ENCODE data around the gene TMEM198. TPM values are rescaled to one million over a fixed set of nuclear protein-coding genes. Genes with fewer than 3 reads are reported as not detected.

The TMEM198 gene
- total and polyA plus RNA-seq, 2 of the 4 experiments (the other 2 are of a cell fraction): 0.18 to 2.2 TPM

DNA sequence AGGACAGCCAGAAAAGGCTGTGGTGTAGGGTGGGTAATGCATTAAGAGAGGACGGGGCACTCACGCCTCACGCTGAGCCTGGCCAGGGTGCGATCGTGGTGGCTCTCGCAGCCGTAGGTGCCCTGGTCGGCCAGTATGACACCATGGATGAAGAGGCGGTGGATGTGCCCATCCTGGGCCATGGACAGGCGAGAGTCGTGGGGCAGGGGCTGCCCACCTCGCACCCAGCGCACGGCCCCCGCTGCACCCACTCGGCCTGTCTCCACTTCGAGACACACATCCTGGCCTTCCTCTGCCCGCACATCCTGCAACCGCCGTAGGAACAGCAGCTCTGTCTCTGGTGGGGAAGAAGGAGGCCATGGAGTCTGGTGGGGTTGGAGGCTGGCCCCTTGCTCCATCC is 12.1 kb downstream of the TMEM198 start:
- H3K4ac ChIP-seq (ENCODE audit: low read depth, low read length): no peak overlapping the region
- no peak overlapping the region for H3K23ac ChIP-seq (ENCODE audit: low read depth, low read length)
- H2AK9ac ChIP-seq (replicated peaks; ENCODE audit: low read depth, low read length, poor library complexity): no peak overlapping the region
- in situ Hi-C loops (cut with MboI; ENCODE audit: low sequenced_read_pairs): no loop called here
- no peak overlapping the region for H4K8ac ChIP-seq (ENCODE audit: low read depth in 2 of 2, low read length in 2 of 2)
- DNase-seq: no peak
- H2BK120ac ChIP-seq (ENCODE audit: low read depth, low read length): no peak overlapping the region
- ChIA-PET POLR2A (ENCODE audit: unreplicated experiment) (no interaction called here), CTCF (no interaction called here)
- no peak overlapping the region for H2AK5ac ChIP-seq (ENCODE audit: low read depth, low read length)
- H3K9me3 ChIP-seq (ENCODE audit: control insufficient read depth, insufficient read depth, low read length): no peaks in the 10 kb centered on the region
- H2BK15ac ChIP-seq (ENCODE audit: low read depth, low read length): no peak overlapping the region
- ATAC-seq (ENCODE audit: low read depth): no peak
- no peak overlapping the region for H2BK5ac ChIP-seq (ENCODE audit: low read depth, low read length, poor library complexity, severe bottlenecking)
- no peak overlapping the region for H3K4me2 ChIP-seq (ENCODE audit: low read depth, low read length)
- peaks cover 3% of the 10 kb centered on the region for H4K20me1 ChIP-seq (ENCODE audit: insufficient read depth, low read length)
- no peaks in the 10 kb centered on the region for H3K79me1 ChIP-seq (ENCODE audit: low read depth in 1 of 2, low read length in 2 of 2)
- H4K5ac ChIP-seq (ENCODE audit: low read depth, low read length): no peak overlapping the region
- H4K91ac ChIP-seq (ENCODE audit: insufficient read depth, low read depth, low read length): no peak overlapping the region
- H3K9ac ChIP-seq (ENCODE audit: low read depth, low read length): no peak overlapping the region
- dilution Hi-C loops (cut with HindIII; ENCODE audit: low sequenced_read_pairs, unreplicated experiment): no loop called here
- H2BK20ac ChIP-seq (ENCODE audit: low read depth, low read length): no peak overlapping the region
- TF ChIP-seq CHD1 (IDR thresholded peaks at IDR 0.05; ENCODE audit: low read depth, low read length): no peak
- TF ChIP-seq BHLHE40 (IDR thresholded peaks at IDR 0.05; ENCODE audit: low read depth, low read length): no peak
- TF ChIP-seq MAZ (IDR thresholded peaks at IDR 0.05; ENCODE audit: borderline replicate concordance, low read depth, low read length): no peak
- no peak overlapping the region for H3K56ac ChIP-seq (ENCODE audit: extremely low read depth, insufficient read depth, low read length)
- H3K4me3 ChIP-seq (ENCODE audit: insufficient read depth, low read depth, low read length): no peak overlapping the region
- no TSS peak for BruUV-seq (replicated peaks)
- H3K18ac ChIP-seq (ENCODE audit: low read depth, low read length): no peak overlapping the region
- intact Hi-C loops (cut with micrococcal nuclease): no loop called here
- H3K14ac ChIP-seq (replicated peaks; ENCODE audit: low read depth, low read length): no peak overlapping the region
- WGBS, 2 experiments (ENCODE audit: extremely low coverage in 2 of 2, insufficient read length in 1 of 2): 90% methylated on average over 2 of the region's 20 CpGs; no CpG with 5 or more reads in 1 of the 2 experiments
- no peak overlapping the region for H3K27ac ChIP-seq (ENCODE audit: insufficient read depth, low read length)
- H3K27me3 ChIP-seq (ENCODE audit: control insufficient read depth, insufficient read depth, low read length): no peaks in the 10 kb centered on the region
- H3K36me3 ChIP-seq (ENCODE audit: control insufficient read depth, insufficient read depth, low read length): no peaks in the 10 kb centered on the region
- H2AFZ ChIP-seq (replicated peaks; ENCODE audit: low read length, poor library complexity): no peak overlapping the region
- H3K9me1 ChIP-seq (ENCODE audit: insufficient read depth, low read length): no peaks in the 10 kb centered on the region
- peaks cover 10% of the 10 kb centered on the region; the same call in 1 of the 2 replicates for H3K4me1 ChIP-seq (ENCODE audit: control insufficient read depth, insufficient read depth, low read length)

All from IMR-90 (cell line).